ENCODE data around the gene PDZD2. TPM values are rescaled to one million over a fixed set of nuclear protein-coding genes. Genes with fewer than 3 reads are reported as not detected.

The PDZD2 gene
- total and polyA plus RNA-seq, 9 donors = 21.2 to 58.2 (median 37.8) TPM

- 84 to 91% (median 91%) methylated on average over 3 of the region's 3 CpGs for WGBS, 3 donors
- intact Hi-C loops (cut with DNase I) = no loop called here
- Histone ChIP-seq H3K4me3 (no peak overlapping the region), H3K4me1 (ENCODE audit: insufficient read depth) (peaks cover 2% of the 10 kb centered on the region), H3K27ac (no peak overlapping the region), H3K36me3 (no peaks in the 10 kb centered on the region), H3K27me3 (no peaks in the 10 kb centered on the region), H3K9me3 (no peaks in the 10 kb centered on the region)
- no peak for DNase-seq
- no peak for TF ChIP-seq CTCF (IDR thresholded peaks at IDR 0.05)
- TF ChIP-seq EP300 (IDR thresholded peaks at IDR 0.05) = no peak
Observed at GRCh38 chr5:31909073-31909472, 270.1 kb downstream of the PDZD2 start.

GRCh38 chr5:31911291-31912265, 272.6 kb downstream of the PDZD2 start:
- no peaks in the 10 kb centered on the region for H3K36me3 ChIP-seq
- no peaks in the 10 kb centered on the region for H3K9me3 ChIP-seq
- WGBS, 3 donors = 86 to 92% (median 90%) methylated on average over 15 of the region's 15 CpGs
- no peak overlapping the region for H3K4me3 ChIP-seq
- H3K27me3 ChIP-seq = no peaks in the 10 kb centered on the region
- DNase-seq = no peak
- intact Hi-C loops (cut with DNase I) = no loop called here
- peaks cover 2% of the 10 kb centered on the region for H3K4me1 ChIP-seq (ENCODE audit: insufficient read depth)
- H3K27ac ChIP-seq = no peak overlapping the region
- no peak for TF ChIP-seq CTCF (IDR thresholded peaks at IDR 0.05)
- no peak for TF ChIP-seq EP300 (IDR thresholded peaks at IDR 0.05)
- TF ChIP-seq POLR2A (IDR thresholded peaks at IDR 0.05) = no peak

- H3K36me3 ChIP-seq = no peaks in the 10 kb centered on the region
- H3K27ac ChIP-seq = no peak overlapping the region
- no peak overlapping the region for H3K4me3 ChIP-seq
- no peak for TF ChIP-seq POLR2A (IDR thresholded peaks at IDR 0.05)
- WGBS, 3 donors = 86 to 88% (median 87%) methylated on average over 2 of the region's 2 CpGs
- intact Hi-C loops (cut with DNase I) = no loop called here
- peaks cover 2% of the 10 kb centered on the region for H3K4me1 ChIP-seq (ENCODE audit: insufficient read depth)
- DNase-seq = no peak
- no peaks in the 10 kb centered on the region for H3K9me3 ChIP-seq
- H3K27me3 ChIP-seq = no peaks in the 10 kb centered on the region
Observed at GRCh38 chr5:31913808-31914207, 274.9 kb downstream of the PDZD2 start.

- H3K4me1 ChIP-seq (ENCODE audit: insufficient read depth) = peaks cover 2% of the 10 kb centered on the region
- intact Hi-C loops (cut with DNase I) = no loop called here
- no peak overlapping the region for H3K4me3 ChIP-seq
- H3K9me3 ChIP-seq = no peaks in the 10 kb centered on the region
- no peaks in the 10 kb centered on the region for H3K36me3 ChIP-seq
- no peak overlapping the region for H3K27ac ChIP-seq
- no peaks in the 10 kb centered on the region for H3K27me3 ChIP-seq
- TF ChIP-seq POLR2A (IDR thresholded peaks at IDR 0.05) = no peak
- no peak for TF ChIP-seq EP300 (IDR thresholded peaks at IDR 0.05)
- DNase-seq = no peak
- 91 to 98% (median 96%) methylated on average over 8 of the region's 8 CpGs for WGBS, 3 donors
Observed at GRCh38 chr5:31916327-31916726, 277.4 kb downstream of the PDZD2 start.

- intact Hi-C loops (cut with DNase I) = no loop called here
- H3K9me3 ChIP-seq = no peaks in the 10 kb centered on the region
- 83 to 89% (median 87%) methylated on average over 3 of the region's 3 CpGs for WGBS, 3 donors
- no peaks in the 10 kb centered on the region for H3K4me1 ChIP-seq (ENCODE audit: insufficient read depth)
- no peaks in the 10 kb centered on the region for H3K27me3 ChIP-seq
- no peak overlapping the region for H3K4me3 ChIP-seq
- TF ChIP-seq EP300 (IDR thresholded peaks at IDR 0.05) = no peak
- no peak for TF ChIP-seq POLR2A (IDR thresholded peaks at IDR 0.05)
- no peak for TF ChIP-seq CTCF (IDR thresholded peaks at IDR 0.05)
- no peaks in the 10 kb centered on the region for H3K36me3 ChIP-seq
- H3K27ac ChIP-seq = no peak overlapping the region
- DNase-seq = no peak
Observed at GRCh38 chr5:31918739-31919138, 279.8 kb downstream of the PDZD2 start.
